ENCODE data around the gene CEP170.
"Not testable (repeated sequence)": the region's sequence is repeated elsewhere in the genome, so short reads cannot be mapped to it uniquely, and the experiment has no call there.

- TF ChIP-seq POLR2A, CTCF, POLR2AphosphoS5 (IDR thresholded peaks at IDR 0.05): not testable (repeated sequence)
Observed at GRCh38 chr1:243205026-243205501, 50.0 kb downstream of the CEP170 start.
